H1 (cell line): ENCODE data around the gene WDR53. TPM values are rescaled to one million over a fixed set of nuclear protein-coding genes. Genes with fewer than 3 reads are reported as not detected.

Source experiments
- CTCF ChIA-PET: fragments of 300-600 bp; sonication (Branson Sonifier 250); formaldehyde crosslinking; loops from one replicate; lab custom pipeline; 2021; ENCODE audit not compliant: partially characterized antibody; lab: Charles Lee
- POLR2A ChIA-PET: fragments of 300-600 bp; sonication (Branson Sonifier 250); formaldehyde crosslinking; loops from one replicate; lab custom pipeline; 2021; ENCODE audit warnings: inconsistent platforms; ENCODE audit not compliant: partially characterized antibody; lab: Charles Lee
- DNase-seq, 2 experiments: peaks; one replicate each; pipeline versions ENCODE4 v3.0.0 to v3.0.0-alpha.2; 2010 to 2022; ENCODE audit warnings: low spot score in 2 of 2, low read depth in 1 of 2, mixed read lengths in 1 of 2
- FAIRE-seq: peaks from 2 replicates; lab custom pipeline; 2011; peaks lifted over from hg19 to GRCh38; lab: Jason Lieb, UNC
- H2AFZ ChIP-seq: 2 replicates; pipeline ENCODE4 v1.8.1; 2012; ENCODE audit warnings: low read length, inconsistent platforms
- H2AK5ac ChIP-seq: 2 replicates; pipeline ENCODE4 v1.6.1; 2013; ENCODE audit warnings: low read depth, low read length
- H2BK120ac ChIP-seq: replicated peaks from 2 replicates; pipeline ENCODE3; 2013; ENCODE audit warnings: low read depth, low read length, inconsistent platforms
- H2BK12ac ChIP-seq: 2 replicates; pipeline ENCODE4 v1.6.1; 2013; ENCODE audit warnings: low read depth, low read length
- H2BK15ac ChIP-seq: 2 replicates; pipeline ENCODE4 v1.6.1; 2013; ENCODE audit warnings: low read length
- H2BK20ac ChIP-seq: 2 replicates; pipeline ENCODE4 v1.6.1; 2013; ENCODE audit warnings: low read length
- H2BK5ac ChIP-seq: 2 replicates; pipeline ENCODE4 v1.6.1; 2013; ENCODE audit warnings: low read depth, low read length
- H3K14ac ChIP-seq: 2 replicates; pipeline ENCODE4 v1.6.1; 2013; ENCODE audit warnings: inconsistent platforms; ENCODE audit not compliant: insufficient read length
- H3K18ac ChIP-seq: 2 replicates; pipeline ENCODE4 v1.6.1; 2013; ENCODE audit warnings: low read length; ENCODE audit errors: extremely low read depth
- H3K23ac ChIP-seq: 2 replicates; pipeline ENCODE4 v1.6.1; 2013; ENCODE audit warnings: inconsistent platforms; ENCODE audit not compliant: insufficient read length
- H3K23me2 ChIP-seq: 2 replicates; pipeline ENCODE4 v1.6.1; 2013; ENCODE audit warnings: low read depth, low read length
- H3K27ac ChIP-seq: 2 replicates; pipeline ENCODE4 v1.6.1; 2011; ENCODE audit warnings: low read depth, low read length, inconsistent platforms
- H3K27me3 ChIP-seq, 4 experiments: replicated peaks in 1 of 4; 1 replicate in 1 of 4; 2 replicates in 3 of 4; pipeline versions ENCODE4 v1.6.1 to v1.8.1; 2011 to 2013; ENCODE audit warnings: low read length in 3 of 4, mild to moderate bottlenecking in 3 of 4, inconsistent platforms in 2 of 4, mixed read lengths in 2 of 4, moderate library complexity in 1 of 4; ENCODE audit not compliant: control insufficient read depth in 3 of 4, insufficient read depth in 3 of 4; ENCODE audit errors: extremely low read depth in 1 of 4
- H3K36me3 ChIP-seq, 4 experiments: 2 replicates each; pipeline versions ENCODE4 v1.6.1 to v1.8.1; 2011 to 2013; ENCODE audit warnings: mild to moderate bottlenecking in 4 of 4, low read length in 3 of 4, moderate library complexity in 2 of 4, control low read depth in 1 of 4, inconsistent platforms in 1 of 4; ENCODE audit not compliant: insufficient read depth in 4 of 4, control insufficient read depth in 2 of 4
- H3K4ac ChIP-seq: replicated peaks from 2 replicates; pipeline ENCODE3; 2013; ENCODE audit warnings: low read length, low read depth, mixed read lengths, inconsistent platforms; ENCODE audit not compliant: insufficient read length
- H3K4me1 ChIP-seq, 4 experiments: replicated peaks in 1 of 4; 1 replicate in 1 of 4; 2 replicates in 3 of 4; pipeline versions ENCODE4 v1.6.1 to v1.8.1; 2011 to 2013; ENCODE audit warnings: low read length in 3 of 4, inconsistent platforms in 2 of 4, mixed read lengths in 1 of 4; ENCODE audit not compliant: insufficient read depth in 4 of 4, control insufficient read depth in 3 of 4
- H3K4me2 ChIP-seq, 2 experiments: 2 replicates each; pipeline versions ENCODE4 v1.6.1 to v1.8.1; 2011 to 2013; ENCODE audit warnings: low read depth in 2 of 2, low read length in 2 of 2, control low read depth in 1 of 2, inconsistent platforms in 1 of 2, mild to moderate bottlenecking in 1 of 2; ENCODE audit not compliant: insufficient read depth in 1 of 2
- H3K4me3 ChIP-seq, 4 experiments: fragments of 200-600, 300-600 bp in 1 of 4; sonication (generic), shearing (Covaris generic), sonication (Bioruptor Twin) in 1 of 4; 2 replicates each; pipeline versions ENCODE4 v1.5.1 to v1.8.1; 2011 to 2016; ENCODE audit warnings: low read length in 4 of 4, low read depth in 3 of 4, control low read depth in 2 of 4, inconsistent platforms in 2 of 4, mild to moderate bottlenecking in 2 of 4, mixed read lengths in 1 of 4, moderate library complexity in 1 of 4; ENCODE audit not compliant: insufficient read depth in 2 of 4; ENCODE audit errors: extremely low read depth in 1 of 4
- H3K56ac ChIP-seq: replicated peaks from 2 replicates; pipeline ENCODE3; 2013; ENCODE audit warnings: low read depth, mild to moderate bottlenecking, mixed read lengths, low read length, inconsistent platforms; ENCODE audit not compliant: insufficient read length
- H3K79me1 ChIP-seq: 2 replicates; pipeline ENCODE4 v1.6.1; 2013; ENCODE audit warnings: low read depth, low read length, control low read depth
- H3K79me2 ChIP-seq, 2 experiments: 2 replicates each; pipeline versions ENCODE4 v1.6.1 to v1.8.1; 2012 to 2013; ENCODE audit warnings: low read length in 2 of 2, mild to moderate bottlenecking in 2 of 2, inconsistent platforms in 1 of 2; ENCODE audit not compliant: insufficient read depth in 2 of 2, control insufficient read depth in 1 of 2
- H3K9ac ChIP-seq, 4 experiments: replicated peaks in 1 of 4; 1 replicate in 1 of 4; 2 replicates in 3 of 4; pipeline versions ENCODE4 v1.6.1 to v1.8.1; 2011 to 2013; ENCODE audit warnings: low read depth in 3 of 4, low read length in 3 of 4, control low read depth in 2 of 4, mild to moderate bottlenecking in 2 of 4, moderate library complexity in 2 of 4, inconsistent platforms in 1 of 4; ENCODE audit errors: extremely low read depth in 1 of 4
- H3K9me3 ChIP-seq, 2 experiments: 2 replicates each; pipeline versions ENCODE4 v1.6.1 to v1.8.1; 2012 to 2013; ENCODE audit warnings: mild to moderate bottlenecking in 2 of 2, moderate library complexity in 2 of 2, control low read depth in 1 of 2, inconsistent platforms in 1 of 2, low read depth in 1 of 2, low read length in 1 of 2, mixed read lengths in 1 of 2; ENCODE audit not compliant: insufficient read depth in 2 of 2
- H4K20me1 ChIP-seq, 2 experiments: replicated peaks in 1 of 2; 2 replicates each; pipeline versions ENCODE3 to v1.8.1; 2011 to 2013; ENCODE audit warnings: inconsistent platforms in 2 of 2, low read length in 2 of 2, mild to moderate bottlenecking in 1 of 2; ENCODE audit not compliant: insufficient read depth in 2 of 2, control insufficient read depth in 1 of 2
- H4K5ac ChIP-seq: 2 replicates; pipeline ENCODE4 v1.6.1; 2013; ENCODE audit warnings: low read length, low read depth, mixed read lengths, inconsistent platforms; ENCODE audit not compliant: insufficient read length
- H4K8ac ChIP-seq: 2 replicates; pipeline ENCODE4 v1.8.0; 2013; ENCODE audit warnings: mild to moderate bottlenecking, moderate library complexity, low read length, inconsistent platforms; ENCODE audit not compliant: insufficient read depth; ENCODE audit errors: extremely low read depth
- H4K91ac ChIP-seq: replicated peaks from 2 replicates; pipeline ENCODE3; 2013; ENCODE audit warnings: low read length, mixed read lengths, inconsistent platforms; ENCODE audit not compliant: insufficient read length
- ASH2L ChIP-seq: fragments of 200-600, 300-600 bp; sonication (generic); IDR thresholded peaks from one replicate; pipeline ENCODE4 v1.7.1; 2017; ENCODE audit warnings: low read length
- BRCA1 ChIP-seq: IDR thresholded peaks from 2 replicates; pipeline ENCODE4 v1.6.1; 2012; ENCODE audit warnings: low read depth, low read length, improper control_type of control experiment
- GTF2F1 ChIP-seq: IDR thresholded peaks from 2 replicates; pipeline ENCODE4 v1.6.1; 2012; ENCODE audit warnings: low read depth, low read length, improper control_type of control experiment, borderline replicate concordance
- KDM4A ChIP-seq: IDR thresholded peaks from one replicate; pipeline ENCODE4 v1.7.1; 2012; ENCODE audit warnings: low read depth, mild to moderate bottlenecking, moderate library complexity, low read length, inconsistent platforms; ENCODE audit not compliant: severe bottlenecking
- POLR2A ChIP-seq, 2 experiments: IDR thresholded peaks; 1 replicate in 1 of 2; 2 replicates in 1 of 2; pipeline ENCODE4 v1.6.1; 2011; ENCODE audit warnings: low read depth in 2 of 2, low read length in 2 of 2, mild to moderate bottlenecking in 2 of 2; ENCODE audit errors: control extremely low read depth in 1 of 2
- SP2 ChIP-seq: IDR thresholded peaks from 2 replicates; pipeline ENCODE4 v1.6.1; 2012; ENCODE audit warnings: mild to moderate bottlenecking, low read length, inconsistent platforms
- SRF ChIP-seq: IDR thresholded peaks from 2 replicates; pipeline ENCODE4 v1.6.1; 2011; ENCODE audit warnings: mild to moderate bottlenecking, low read depth, low read length, moderate library complexity
- TAF1 ChIP-seq: IDR thresholded peaks from 2 replicates; pipeline ENCODE4 v1.6.1; 2011; ENCODE audit warnings: mild to moderate bottlenecking, low read depth, low read length
- YY1 ChIP-seq: IDR thresholded peaks from 2 replicates; pipeline ENCODE4 v1.6.1; 2011; ENCODE audit warnings: low read depth, mild to moderate bottlenecking, low read length
- WGBS, 2 experiments: shearing (Covaris generic) in 1 of 2; methylation state at CpG; one replicate each; pipeline versions ENCODE4 v1.1.6 to v1.1.7; 2013 to 2015; ENCODE audit warnings: low lambda C conversion rate in 2 of 2, mixed read lengths in 2 of 2, inconsistent platforms in 1 of 2, low coverage in 1 of 2, missing lambda C conversion rate in 1 of 2; ENCODE audit not compliant: insufficient replicate concordance in 2 of 2, insufficient coverage in 1 of 2, insufficient read length in 1 of 2; ENCODE audit errors: extremely low coverage in 1 of 2, missing lambda C conversion rate in 1 of 2; 5-methylcytosine and 5-hydroxymethylcytosine counted together
- long read RNA-seq, 2 experiments: library from RNA in 1 of 2; library from capped mRNA in 1 of 2; stranded (forward); transcript quantifications; one replicate each; pipeline ENCODE4 v2.0.0, GENCODE V29; 2021; ENCODE audit warnings: inconsistent platforms in 1 of 2
- polyA minus RNA-seq, 3 experiments: library from RNA; depleted of rRNA, polyadenylated mRNA; stranded (reverse); fragments of >200 nt; gene quantifications; 1 replicate in 2 of 3; 2 replicates in 1 of 3; pipeline ENCODE4 v1.2.3, GENCODE V29; 2011
- polyA plus RNA-seq, 7 experiments: library from polyadenylated mRNA; depleted of rRNA in 3 of 7; stranded (reverse) in 5 of 7; unstranded in 2 of 7; fragments of >200 nt in 5 of 7; fragments of 200-250 nt in 2 of 7; gene quantifications; 1 replicate in 5 of 7; 2 replicates in 1 of 7; 4 replicates in 1 of 7; pipeline versions ENCODE4 v1.2.1 to v1.2.3, GENCODE V29; 2011 to 2013; ENCODE audit warnings: missing spikeins in 2 of 7, mixed read lengths in 2 of 7
- total RNA-seq: library from RNA; stranded (reverse); fragmentation: NEBNext Ultra II Directional; extraction: Animal tissue kit (Norgen Biotek cat#: 25700); gene quantifications from 2 replicates; pipeline ENCODE4 v1.2.1, GENCODE V29; 2021

Gene WDR53
- total RNA-seq, result 17.9 and 18.8 TPM in 2 replicates
- 4.7 and 7.4 TPM in 2 replicates for polyA plus RNA-seq (2011; rRNA removed)
- polyA plus RNA-seq (2011; cell fraction: cytosol; rRNA removed), result 13.1 TPM
- polyA plus RNA-seq (2011; cell fraction: nucleus; rRNA removed), result 3.2 TPM
- polyA plus RNA-seq (2012, experiment 1 of 2), result 17.6 to 27.4 TPM (median 19.1 TPM) in 4 replicates
- polyA plus RNA-seq (2012, experiment 2 of 2), result 3.4 TPM
- 13.0 TPM for polyA plus RNA-seq (2013, experiment 1 of 2)
- 12.2 TPM for polyA plus RNA-seq (2013, experiment 2 of 2)
- 4.2 and 7.6 TPM in 2 replicates for polyA minus RNA-seq (2011; rRNA and poly(A)+ RNA removed)
- polyA minus RNA-seq (2011; cell fraction: cytosol; rRNA and poly(A)+ RNA removed), result 1.9 TPM
- polyA minus RNA-seq (2011; cell fraction: nucleus; rRNA and poly(A)+ RNA removed), result 7.2 TPM
- long read RNA-seq, experiment 1, partial matches to known transcripts, result 3 of 7 reads
- long read RNA-seq, experiment 1, other reads (novel, unspliced or antisense), result 4 of 7 reads
- long read RNA-seq, experiment 2, partial matches to known transcripts, result 3 of 27 reads
- long read RNA-seq, experiment 2, other reads (novel, unspliced or antisense), result 20 of 27 reads

DNA sequence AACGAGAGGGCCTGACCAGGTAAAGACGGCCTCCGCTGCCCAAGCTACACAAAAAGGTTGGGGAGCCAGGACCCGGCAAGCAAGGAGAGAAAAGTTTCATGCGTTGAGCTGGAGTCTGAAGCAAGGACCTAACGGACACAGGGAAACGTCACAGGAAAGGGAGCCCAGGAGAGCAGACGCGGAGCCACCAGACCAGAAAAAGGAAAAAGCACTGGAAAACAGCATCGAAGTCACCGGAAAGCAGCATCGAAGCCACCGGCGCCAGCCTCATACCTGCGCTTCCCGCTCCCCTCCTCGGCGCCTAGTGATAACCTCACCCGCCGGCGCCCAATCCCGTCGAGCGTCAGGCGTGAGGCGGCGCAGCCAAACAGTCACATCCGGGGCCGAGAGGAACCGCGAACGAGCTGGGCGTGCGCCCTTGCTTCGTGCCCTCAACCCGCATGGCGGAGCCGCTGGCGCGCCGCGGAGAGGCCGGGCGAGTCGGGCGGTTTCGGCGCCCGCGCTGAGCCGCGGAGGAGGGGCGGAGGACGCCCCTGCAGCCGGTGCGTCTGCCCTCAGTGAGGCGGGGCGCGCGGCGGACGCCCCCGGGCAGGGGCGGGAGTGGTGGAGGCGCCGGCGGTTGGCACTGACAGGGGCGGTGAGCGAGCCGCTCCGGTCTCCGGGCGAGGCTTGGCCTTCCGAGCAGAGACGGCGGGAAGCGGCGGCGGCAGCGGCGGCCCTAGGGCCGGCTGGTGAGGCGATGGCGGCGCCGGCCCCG lies at the start of gene WDR53, which contains the start of gene FBXO45:
TSS of gene WDR53 (minus strand) at position 309 of the 757 bp plus-strand sequence. CDS start 7,079 bp downstream, outside the sequence.
TSS of gene FBXO45 (plus strand) at position 415 of the 757 bp plus-strand sequence. CDS start at position 740, 325 bp downstream.
- H3K27me3 ChIP-seq, result no peaks in the 10 kb centered on the region
- no peak within 1 kb of the TSS for H2BK20ac ChIP-seq
- peaks cover 12% of the 10 kb centered on the region for H3K23me2 ChIP-seq
- 0% methylated on average over 52 of the region's 87 CpGs; no CpG with 5 or more reads in 1 of the 2 experiments for WGBS, 2 experiments
- H2BK120ac ChIP-seq, result no peak within 1 kb of the TSS
- H4K5ac ChIP-seq, result peak within 1 kb of the TSS; percentile 66
- H3K9ac ChIP-seq, result peak within 1 kb of the TSS; percentile 94 to 99 (median 94)
- H3K56ac ChIP-seq, result peak within 1 kb of the TSS; percentile 65
- H3K4me1 ChIP-seq, result peaks cover 0 to 6% (median 2%) of the 10 kb centered on the region in 4 experiments; a peak in 4 of 7 replicates
- H4K91ac ChIP-seq, result peak within 1 kb of the TSS; percentile 76
- peaks cover 0 to 4% of the 10 kb centered on the region in 2 experiments for H4K20me1 ChIP-seq
- H4K8ac ChIP-seq, result peak within 1 kb of the TSS; percentile 96
- no peak within 1 kb of the TSS for H3K14ac ChIP-seq
- peak within 1 kb of the TSS; percentile 91 to 92 for H3K4me2 ChIP-seq
- ChIA-PET POLR2A (interaction anchor here (0.6 to 5.0 kb wide), 10 partner anchors 10 to 374 kb away, joined by 3 to 27 read pairs (median 5); partner anchors contain the start of genes NCBP2 and PAK2), CTCF (interaction anchor here (1.2 to 2.0 kb wide), 4 partner anchors 11 to 40 kb away, joined by 3 to 6 read pairs (median 4); no protein-coding TSS in a partner anchor)
- 0 out of 2 replicates have a peak within 1 kb of the TSS, but pooled peaks have one; percentile 12 for H2BK15ac ChIP-seq
- no peak within 1 kb of the TSS for H3K23ac ChIP-seq
- no peak within 1 kb of the TSS for H3K4ac ChIP-seq
- no peak within 1 kb of the TSS for H2AK5ac ChIP-seq
- no peaks in the 10 kb centered on the region for H3K9me3 ChIP-seq
- H3K18ac ChIP-seq, result 0 out of 2 replicates have a peak within 1 kb of the TSS, but pooled peaks have one; percentile 9
- H2BK12ac ChIP-seq, result peak within 1 kb of the TSS; percentile 97; the same call in 1 of the 2 replicates
- FAIRE-seq, result no peak
- peaks cover 6 to 57% of the 10 kb centered on the region in 2 experiments; a peak in 3 of 4 replicates for H3K79me2 ChIP-seq
- H3K4me3 ChIP-seq, result peak within 1 kb of the TSS; percentile 93 to 99 (median 96)
- H2AFZ ChIP-seq, result peak within 1 kb of the TSS; percentile 98
- H3K36me3 ChIP-seq, result peaks cover 0 to 3% (median 1%) of the 10 kb centered on the region in 4 experiments; a peak in 1 of 8 replicates
- DNase-seq, result peak; percentile 86 to 96
- peak within 1 kb of the TSS; percentile 94 for H2BK5ac ChIP-seq
- peak within 1 kb of the TSS; percentile 92 for H3K27ac ChIP-seq
- H3K79me1 ChIP-seq, result peaks cover 6% of the 10 kb centered on the region; the same call in 1 of the 2 replicates
- TF ChIP-seq POLR2A (IDR thresholded peaks at IDR 0.05; ENCODE audit: control extremely low read depth in 1 of 2, low read depth in 2 of 2, low read length in 2 of 2) (peak; percentile 86 to 90), YY1 (peak; percentile 98), BRCA1 (no peak; the same call in 1 of the 2 replicates), GTF2F1 (0 out of 2 replicates have a peak, but pooled peaks have one; percentile 45), SP2 (no peak), SRF (peak; percentile 88), TAF1 (peak; percentile 97), KDM4A (peak; percentile 100), ASH2L (peak; percentile 92)
